ENCODE data around the gene LY6G6F. TPM values are rescaled to one million over a fixed set of nuclear protein-coding genes. Genes with fewer than 3 reads are reported as not detected.

The LY6G6F gene
- total RNA-seq, 2 donors from 2014 or later = 3.7 TPM; not detected in 1

DNA sequence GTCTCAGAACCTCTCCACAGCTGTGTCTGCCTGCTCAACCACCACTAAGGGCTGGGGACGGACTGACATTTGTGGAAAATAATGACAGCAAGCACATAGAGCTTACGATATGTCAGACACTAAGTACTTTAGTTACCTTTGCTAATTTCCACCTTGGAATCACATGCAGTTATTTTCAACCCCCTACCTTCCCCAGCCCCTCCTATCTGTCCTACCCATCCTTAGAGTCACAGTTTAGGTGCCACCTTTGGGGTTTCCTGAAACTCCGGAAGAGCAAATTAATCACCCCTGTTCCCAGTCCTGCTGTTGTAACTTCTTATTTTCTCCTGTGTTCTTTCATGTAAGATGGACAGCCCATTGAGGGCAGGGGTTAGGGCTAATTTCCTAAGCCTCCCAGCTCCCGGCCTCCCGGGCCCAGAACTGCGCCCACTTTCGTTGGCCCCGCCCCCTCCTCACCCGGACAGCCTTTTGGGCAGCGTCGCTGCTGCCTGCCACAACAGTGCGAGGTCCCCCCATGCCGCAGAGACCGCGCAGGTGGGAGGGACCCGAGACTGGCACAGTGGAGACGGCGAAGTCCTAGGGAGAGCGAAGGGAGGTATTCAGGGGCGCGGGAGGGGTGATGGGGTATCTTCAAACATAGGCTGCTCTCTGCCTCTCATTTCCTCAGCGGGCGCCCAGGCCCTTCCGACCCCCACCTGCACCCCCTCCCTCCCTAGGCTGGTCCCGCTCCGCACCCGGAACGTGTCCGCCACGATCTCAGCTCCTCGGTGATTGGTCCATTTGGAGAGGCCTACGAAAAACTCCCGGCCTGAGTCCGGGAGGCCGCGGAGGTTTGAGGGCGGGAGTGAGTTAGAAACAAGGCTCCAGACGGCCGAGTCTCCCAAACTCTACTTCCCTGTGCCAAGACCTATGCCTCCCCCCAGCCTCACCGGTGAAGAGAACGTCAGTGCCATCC is 21.3 kb downstream of the LY6G6F start:
- Histone ChIP-seq H3K27ac (peak overlapping the region; percentile 98 to 99), H3K27me3 (replicated peaks; ENCODE audit: insufficient read depth) (no peaks in the 10 kb centered on the region), H3K4me1 (replicated peaks) (peaks cover 4% of the 10 kb centered on the region), H3K9me3 (no peaks in the 10 kb centered on the region), H3K36me3 (peaks cover 4 to 14% of the 10 kb centered on the region in 2 donors), H3K4me3 (peak overlapping the region; percentile 83 to 88)
- DNase-seq (ENCODE audit: low spot score) = no peak
- intact Hi-C loops (cut with DNase I) = loop anchor here (2.0 to 5.0 kb wide), 3 partner anchors 25 to 169 kb away; partner anchors contain the start of genes ABHD16A, EHMT2 and LY6G5C
- no peak for TF ChIP-seq POLR2A (IDR thresholded peaks at IDR 0.05)
- no peak for TF ChIP-seq POLR2AphosphoS5 (IDR thresholded peaks at IDR 0.05)
- TF ChIP-seq CTCF (IDR thresholded peaks at IDR 0.05) = no peak
- WGBS = 63% methylated on average over 41 of the region's 41 CpGs

GRCh38 chr6:31728767-31729514 is 22.3 kb downstream of the LY6G6F start, which contains the start of gene DDAH2:
TSS of gene DDAH2 (minus strand) at chr6:31729299. CDS start at chr6:31729161, 138 bp downstream.
- peak in 1 of 4 experiments; percentile 48 for TF ChIP-seq CTCF (IDR thresholded peaks at IDR 0.05)
- no peak for TF ChIP-seq POLR2A (IDR thresholded peaks at IDR 0.05)
- Histone ChIP-seq H3K9me3 (no peaks in the 10 kb centered on the region), H3K4me3 (peak within 1 kb of the TSS; percentile 83 to 88), H3K27me3 (replicated peaks; ENCODE audit: insufficient read depth) (no peaks in the 10 kb centered on the region), H3K4me1 (replicated peaks) (peaks cover 7% of the 10 kb centered on the region), H3K36me3 (peaks cover 4 to 14% of the 10 kb centered on the region in 2 donors), H3K27ac (peak within 1 kb of the TSS; percentile 98 to 99)
- 6% methylated on average over 36 of the region's 36 CpGs for WGBS
- intact Hi-C loops (cut with DNase I) = loop anchor here (2.0 to 5.0 kb wide), 3 partner anchors 26 to 168 kb away; partner anchors contain the start of genes ABHD16A, EHMT2 and LY6G5C
- no peak for DNase-seq (ENCODE audit: low spot score)

DNA sequence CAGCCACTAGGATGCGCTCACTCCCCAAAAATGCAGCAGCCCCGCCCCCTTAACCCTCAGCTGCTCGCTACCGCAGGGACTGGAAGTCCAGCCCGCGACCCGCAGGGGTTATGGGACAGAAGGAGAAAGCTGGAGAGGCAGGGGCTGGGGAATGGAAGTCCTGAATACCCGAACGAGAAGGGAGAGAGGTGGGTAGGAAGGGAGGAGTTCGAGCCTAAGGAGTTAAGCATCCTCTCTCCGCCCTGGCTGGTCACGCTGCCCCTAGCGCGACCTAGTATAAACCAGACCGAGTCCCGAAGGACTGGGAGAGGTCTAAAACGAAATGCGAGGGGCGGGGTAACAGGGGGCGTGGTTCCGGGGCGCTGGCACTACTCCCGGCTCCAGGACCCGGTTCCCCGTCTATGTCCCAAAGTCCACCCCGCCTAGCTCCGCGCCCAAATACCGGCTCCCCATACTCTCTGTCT is 22.9 kb downstream of the LY6G6F start:
- Histone ChIP-seq H3K36me3 (peaks cover 4 to 14% of the 10 kb centered on the region in 2 donors), H3K9me3 (no peaks in the 10 kb centered on the region), H3K4me3 (peak overlapping the region; percentile 83 to 88), H3K4me1 (replicated peaks) (peaks cover 10% of the 10 kb centered on the region), H3K27ac (peak overlapping the region; percentile 98 to 99), H3K27me3 (replicated peaks; ENCODE audit: insufficient read depth) (no peaks in the 10 kb centered on the region)
- under 1% methylated on average over 29 of the region's 29 CpGs for WGBS
- DNase-seq (ENCODE audit: low spot score) = peak; percentile 88
- intact Hi-C loops (cut with DNase I) = loop anchor here (2.0 to 5.0 kb wide), 3 partner anchors 27 to 168 kb away; partner anchors contain the start of genes ABHD16A, EHMT2 and LY6G5C
- TF ChIP-seq POLR2AphosphoS5 (IDR thresholded peaks at IDR 0.05) (peak; percentile 81), POLR2A (IDR thresholded peaks at IDR 0.05) (peak; percentile 70), CTCF (IDR thresholded peaks at IDR 0.05) (peak in 3 of 4 experiments; percentile 68 to 82 (median 77))

DNA sequence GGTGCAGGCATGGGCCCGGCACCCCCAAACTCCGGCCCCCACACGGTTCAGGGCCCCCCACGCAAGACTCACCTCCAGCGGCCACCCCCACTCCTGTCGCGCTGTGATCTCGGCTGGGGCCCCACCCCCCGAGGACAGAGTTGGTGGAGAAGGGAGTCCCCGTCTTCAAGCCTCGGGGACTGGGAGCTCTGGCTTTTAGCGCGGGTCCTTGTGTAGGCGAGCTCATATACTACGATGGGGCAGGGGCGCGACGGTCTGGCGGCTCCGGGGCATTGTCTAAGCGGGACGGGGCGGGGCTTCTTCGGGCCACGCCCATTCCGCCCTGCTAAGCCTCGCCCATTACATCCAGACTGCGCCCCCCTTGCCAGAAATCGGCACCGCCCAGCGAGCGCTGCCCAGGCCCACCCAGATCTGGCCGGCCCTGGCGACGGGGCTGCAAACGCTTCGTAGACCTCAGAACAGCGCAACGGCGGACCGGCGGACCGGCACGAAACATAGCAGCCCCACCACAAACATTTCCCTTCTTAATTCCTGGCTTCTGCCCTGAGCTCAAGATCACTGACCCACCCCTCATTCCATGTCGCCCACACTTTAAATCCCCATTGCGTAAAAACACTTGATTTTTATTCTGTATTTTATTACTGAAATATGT is 23.4 kb downstream of the LY6G6F start:
- WGBS = 1% methylated on average over 46 of the region's 46 CpGs
- H3K9me3 ChIP-seq = no peaks in the 10 kb centered on the region
- H3K4me1 ChIP-seq (replicated peaks) = peaks cover 10% of the 10 kb centered on the region
- DNase-seq (ENCODE audit: low spot score) = peak; percentile 82
- peaks cover 4 to 14% of the 10 kb centered on the region in 2 donors for H3K36me3 ChIP-seq
- H3K27me3 ChIP-seq (replicated peaks; ENCODE audit: insufficient read depth) = no peaks in the 10 kb centered on the region
- intact Hi-C loops (cut with DNase I) = loop anchor here (2.0 to 5.0 kb wide), 3 partner anchors 27 to 167 kb away; partner anchors contain the start of genes ABHD16A, EHMT2 and LY6G5C
- H3K27ac ChIP-seq = peak overlapping the region; percentile 98 to 99
- TF ChIP-seq POLR2A (IDR thresholded peaks at IDR 0.05) = peak; percentile 69
- peak in 1 of 4 experiments; percentile 18 for TF ChIP-seq CTCF (IDR thresholded peaks at IDR 0.05)
- peak; percentile 68 for TF ChIP-seq POLR2AphosphoS5 (IDR thresholded peaks at IDR 0.05)
- H3K4me3 ChIP-seq = peak overlapping the region; percentile 83 to 88

Data from prostate gland (tissue), 2 donors.